ENCODE measurements around the gene SLC25A3.

SLC25A3 gene

GRCh38 chr12:98580695-98581094 lies 12.8 kb upstream of the SLC25A3 start:
- TF ChIP-seq POLR2AphosphoS5 (IDR thresholded peaks at IDR 0.05; ENCODE audit: low read depth, low read length) (no peak), FOXP2 (optimal IDR thresholded peaks at IDR 0.05; ENCODE audit: borderline replicate concordance, extremely low read depth, extremely low read length, insufficient read depth) (no peak), SIN3A (IDR thresholded peaks at IDR 0.05; ENCODE audit: borderline replicate concordance, insufficient read depth, low read length) (no peak), TAF1 (IDR thresholded peaks at IDR 0.05; ENCODE audit: borderline replicate concordance, insufficient read depth, low read length) (no peak)
- TF ChIP-seq, protein P1, sequence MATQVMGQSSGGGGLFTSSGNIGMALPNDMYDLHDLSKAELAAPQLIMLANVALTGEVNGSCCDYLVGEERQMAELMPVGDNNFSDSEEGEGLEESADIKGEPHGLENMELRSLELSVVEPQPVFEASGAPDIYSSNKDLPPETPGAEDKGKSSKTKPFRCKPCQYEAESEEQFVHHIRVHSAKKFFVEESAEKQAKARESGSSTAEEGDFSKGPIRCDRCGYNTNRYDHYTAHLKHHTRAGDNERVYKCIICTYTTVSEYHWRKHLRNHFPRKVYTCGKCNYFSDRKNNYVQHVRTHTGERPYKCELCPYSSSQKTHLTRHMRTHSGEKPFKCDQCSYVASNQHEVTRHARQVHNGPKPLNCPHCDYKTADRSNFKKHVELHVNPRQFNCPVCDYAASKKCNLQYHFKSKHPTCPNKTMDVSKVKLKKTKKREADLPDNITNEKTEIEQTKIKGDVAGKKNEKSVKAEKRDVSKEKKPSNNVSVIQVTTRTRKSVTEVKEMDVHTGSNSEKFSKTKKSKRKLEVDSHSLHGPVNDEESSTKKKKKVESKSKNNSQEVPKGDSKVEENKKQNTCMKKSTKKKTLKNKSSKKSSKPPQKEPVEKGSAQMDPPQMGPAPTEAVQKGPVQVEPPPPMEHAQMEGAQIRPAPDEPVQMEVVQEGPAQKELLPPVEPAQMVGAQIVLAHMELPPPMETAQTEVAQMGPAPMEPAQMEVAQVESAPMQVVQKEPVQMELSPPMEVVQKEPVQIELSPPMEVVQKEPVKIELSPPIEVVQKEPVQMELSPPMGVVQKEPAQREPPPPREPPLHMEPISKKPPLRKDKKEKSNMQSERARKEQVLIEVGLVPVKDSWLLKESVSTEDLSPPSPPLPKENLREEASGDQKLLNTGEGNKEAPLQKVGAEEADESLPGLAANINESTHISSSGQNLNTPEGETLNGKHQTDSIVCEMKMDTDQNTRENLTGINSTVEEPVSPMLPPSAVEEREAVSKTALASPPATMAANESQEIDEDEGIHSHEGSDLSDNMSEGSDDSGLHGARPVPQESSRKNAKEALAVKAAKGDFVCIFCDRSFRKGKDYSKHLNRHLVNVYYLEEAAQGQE (IDR thresholded peaks at IDR 0.05; ENCODE audit: insufficient read depth in 1 of 2, low read depth in 2 of 2, low read length in 2 of 2) = no peak

- TF ChIP-seq, protein P1 (IDR thresholded peaks at IDR 0.05; ENCODE audit: insufficient read depth in 1 of 2, low read depth in 2 of 2, low read length in 2 of 2) = no peak
- TF ChIP-seq POLR2AphosphoS5 (IDR thresholded peaks at IDR 0.05; ENCODE audit: low read depth, low read length) (no peak), TAF1 (IDR thresholded peaks at IDR 0.05; ENCODE audit: borderline replicate concordance, insufficient read depth, low read length) (no peak), FOXP2 (optimal IDR thresholded peaks at IDR 0.05; ENCODE audit: borderline replicate concordance, extremely low read depth, extremely low read length, insufficient read depth) (no peak), SIN3A (IDR thresholded peaks at IDR 0.05; ENCODE audit: borderline replicate concordance, insufficient read depth, low read length) (no peak)
These were observed 12.4 kb upstream of the SLC25A3 start for GRCh38 chr12:98581101-98581500.

- TF ChIP-seq, protein P1 (IDR thresholded peaks at IDR 0.05; ENCODE audit: insufficient read depth in 1 of 2, low read depth in 2 of 2, low read length in 2 of 2) = no peak
- no peak for TF ChIP-seq FOXP2 (optimal IDR thresholded peaks at IDR 0.05; ENCODE audit: borderline replicate concordance, extremely low read depth, extremely low read length, insufficient read depth)
These were observed 11.4 kb upstream of the SLC25A3 start for GRCh38 chr12:98582093-98582492.

GRCh38 chr12:98587084-98587483 lies 6.4 kb upstream of the SLC25A3 start:
- TF ChIP-seq POLR2AphosphoS5 (IDR thresholded peaks at IDR 0.05; ENCODE audit: low read depth, low read length) = no peak
- no peak for TF ChIP-seq SIN3A (IDR thresholded peaks at IDR 0.05; ENCODE audit: borderline replicate concordance, insufficient read depth, low read length)
- TF ChIP-seq FOXP2 (optimal IDR thresholded peaks at IDR 0.05; ENCODE audit: borderline replicate concordance, extremely low read depth, extremely low read length, insufficient read depth) = no peak
- TF ChIP-seq, protein P1 (IDR thresholded peaks at IDR 0.05; ENCODE audit: insufficient read depth in 1 of 2, low read depth in 2 of 2, low read length in 2 of 2) = no peak

GRCh38 chr12:98591209-98591608 lies 2.3 kb upstream of the SLC25A3 start:
- TF ChIP-seq, protein P1 (IDR thresholded peaks at IDR 0.05; ENCODE audit: insufficient read depth in 1 of 2, low read depth in 2 of 2, low read length in 2 of 2) = no peak
- TF ChIP-seq SIN3A (IDR thresholded peaks at IDR 0.05; ENCODE audit: borderline replicate concordance, insufficient read depth, low read length) = no peak
- no peak for TF ChIP-seq POLR2AphosphoS5 (IDR thresholded peaks at IDR 0.05; ENCODE audit: low read depth, low read length)
- no peak for TF ChIP-seq TAF1 (IDR thresholded peaks at IDR 0.05; ENCODE audit: borderline replicate concordance, insufficient read depth, low read length)
- TF ChIP-seq FOXP2 (optimal IDR thresholded peaks at IDR 0.05; ENCODE audit: borderline replicate concordance, extremely low read depth, extremely low read length, insufficient read depth) = no peak
